ENCODE measurements around the gene IGSF3. TPM values are rescaled to one million over a fixed set of nuclear protein-coding genes. Genes with fewer than 3 reads are reported as not detected.

IGSF3 gene
- total RNA-seq, 4 donors from 2014 or later = 48.1 to 59.2 (median 55.6) TPM

DNA sequence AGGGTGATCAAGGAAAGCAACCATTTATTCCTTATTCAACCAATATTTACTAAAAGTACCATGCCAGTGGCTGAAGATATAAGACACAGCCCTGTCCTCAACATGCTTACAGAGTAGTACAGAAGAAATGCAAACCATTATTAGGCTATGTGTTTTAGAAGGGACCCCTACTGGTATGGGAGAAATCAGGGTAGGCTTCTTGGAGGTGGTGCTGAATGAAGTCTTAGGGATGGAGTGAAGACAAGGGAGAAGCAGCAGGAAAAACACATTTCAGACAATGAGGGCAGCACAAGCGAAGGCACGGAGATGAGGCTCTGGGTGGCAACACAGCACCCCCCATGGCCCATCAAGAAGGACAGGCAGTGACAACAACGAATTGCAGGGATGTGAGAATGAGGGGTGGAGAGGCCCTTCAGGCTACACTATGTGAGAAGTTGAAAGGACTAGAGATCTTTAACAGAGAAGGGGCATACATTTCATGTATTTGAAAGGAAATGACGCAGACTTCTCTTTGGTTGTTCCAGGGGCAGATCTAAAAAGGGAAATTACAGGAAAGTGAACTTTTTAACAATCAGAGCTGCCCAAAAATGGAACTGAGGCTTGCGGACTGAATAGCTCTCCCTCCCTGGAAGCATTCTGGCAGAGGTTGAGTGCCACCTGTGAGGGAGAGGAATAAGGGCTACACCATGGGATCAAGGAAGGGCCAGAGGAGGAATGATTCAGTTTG, 79.9 kb downstream of the IGSF3 start:
- Histone ChIP-seq H3K4me3 (no peak overlapping the region), H3K27ac (no peak overlapping the region), H3K9me3 (no peaks in the 10 kb centered on the region), H3K27me3 (no peaks in the 10 kb centered on the region), H3K4me1 (peaks cover 6% of the 10 kb centered on the region), H3K36me3 (peaks cover 6% of the 10 kb centered on the region)
- TF ChIP-seq POLR2AphosphoS5 (IDR thresholded peaks at IDR 0.05) (no peak), EP300 (IDR thresholded peaks at IDR 0.05) (no peak), POLR2A (IDR thresholded peaks at IDR 0.05) (no peak)
- TF ChIP-seq, protein P1, sequence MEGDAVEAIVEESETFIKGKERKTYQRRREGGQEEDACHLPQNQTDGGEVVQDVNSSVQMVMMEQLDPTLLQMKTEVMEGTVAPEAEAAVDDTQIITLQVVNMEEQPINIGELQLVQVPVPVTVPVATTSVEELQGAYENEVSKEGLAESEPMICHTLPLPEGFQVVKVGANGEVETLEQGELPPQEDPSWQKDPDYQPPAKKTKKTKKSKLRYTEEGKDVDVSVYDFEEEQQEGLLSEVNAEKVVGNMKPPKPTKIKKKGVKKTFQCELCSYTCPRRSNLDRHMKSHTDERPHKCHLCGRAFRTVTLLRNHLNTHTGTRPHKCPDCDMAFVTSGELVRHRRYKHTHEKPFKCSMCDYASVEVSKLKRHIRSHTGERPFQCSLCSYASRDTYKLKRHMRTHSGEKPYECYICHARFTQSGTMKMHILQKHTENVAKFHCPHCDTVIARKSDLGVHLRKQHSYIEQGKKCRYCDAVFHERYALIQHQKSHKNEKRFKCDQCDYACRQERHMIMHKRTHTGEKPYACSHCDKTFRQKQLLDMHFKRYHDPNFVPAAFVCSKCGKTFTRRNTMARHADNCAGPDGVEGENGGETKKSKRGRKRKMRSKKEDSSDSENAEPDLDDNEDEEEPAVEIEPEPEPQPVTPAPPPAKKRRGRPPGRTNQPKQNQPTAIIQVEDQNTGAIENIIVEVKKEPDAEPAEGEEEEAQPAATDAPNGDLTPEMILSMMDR (IDR thresholded peaks at IDR 0.05) = no peak
- no peak for DNase-seq (ENCODE audit: low spot score in 2 of 2)
- WGBS = 74% methylated on average over 5 of the region's 5 CpGs

DNA sequence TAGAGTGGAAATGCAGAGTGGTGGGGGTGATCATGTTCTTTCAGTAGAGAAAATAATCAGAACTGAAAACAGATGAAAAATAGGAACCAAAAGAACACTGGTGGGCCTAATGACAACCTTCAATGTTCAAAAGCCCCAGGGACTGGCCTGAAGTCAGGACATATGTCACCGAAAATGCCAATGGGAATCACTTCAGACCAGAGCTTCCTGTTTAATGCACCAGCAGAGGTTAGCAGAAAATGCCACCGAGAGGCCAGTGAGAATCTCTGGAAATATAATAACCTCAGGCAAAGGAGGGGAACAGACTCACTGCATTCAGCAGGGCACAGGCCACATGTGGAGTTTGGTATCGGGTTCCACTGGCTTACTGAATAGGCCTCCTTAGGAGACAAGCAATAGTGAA, 80.8 kb downstream of the IGSF3 start:
- Histone ChIP-seq H3K27me3 (no peaks in the 10 kb centered on the region), H3K4me3 (no peak overlapping the region), H3K9me3 (no peaks in the 10 kb centered on the region), H3K27ac (no peak overlapping the region), H3K4me1 (peaks cover 6% of the 10 kb centered on the region), H3K36me3 (peaks cover 6% of the 10 kb centered on the region)
- 80% methylated on average over 3 of the region's 3 CpGs for WGBS
- TF ChIP-seq EP300 (IDR thresholded peaks at IDR 0.05) = no peak
- no peak for TF ChIP-seq POLR2AphosphoS5 (IDR thresholded peaks at IDR 0.05)
- TF ChIP-seq, protein P1 (IDR thresholded peaks at IDR 0.05) = no peak
- no peak for TF ChIP-seq POLR2A (IDR thresholded peaks at IDR 0.05)
- no peak for DNase-seq (ENCODE audit: low spot score in 2 of 2)

DNA sequence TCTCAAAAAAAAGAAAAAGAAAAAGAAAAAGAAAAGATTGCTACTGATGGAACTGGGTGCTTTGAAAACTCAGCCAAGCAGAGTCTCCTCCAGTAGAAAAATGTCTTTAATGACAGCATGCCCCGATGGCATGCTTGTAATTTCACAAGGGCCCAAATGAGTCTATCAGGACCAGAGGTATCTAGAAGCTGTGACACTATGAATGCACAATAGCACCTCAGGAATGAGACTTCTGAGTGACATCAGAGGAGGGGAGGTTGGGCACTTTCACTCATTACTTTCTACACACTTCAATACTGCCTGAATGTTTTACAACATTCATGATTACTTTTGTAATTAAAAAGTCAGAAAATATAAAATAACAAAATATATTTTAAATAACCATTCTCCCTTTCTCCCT, 81.6 kb downstream of the IGSF3 start:
- no peak for DNase-seq (ENCODE audit: low spot score in 2 of 2)
- Histone ChIP-seq H3K27me3 (no peaks in the 10 kb centered on the region), H3K27ac (no peak overlapping the region), H3K36me3 (peaks cover 6% of the 10 kb centered on the region), H3K4me1 (peaks cover 11% of the 10 kb centered on the region), H3K9me3 (no peaks in the 10 kb centered on the region), H3K4me3 (no peak overlapping the region)
- TF ChIP-seq, protein P1 (IDR thresholded peaks at IDR 0.05) = no peak
- TF ChIP-seq POLR2AphosphoS5 (IDR thresholded peaks at IDR 0.05) (no peak), POLR2A (IDR thresholded peaks at IDR 0.05) (no peak), EP300 (IDR thresholded peaks at IDR 0.05) (no peak)
- WGBS = 70% methylated on average over 1 of the region's 1 CpG

DNA sequence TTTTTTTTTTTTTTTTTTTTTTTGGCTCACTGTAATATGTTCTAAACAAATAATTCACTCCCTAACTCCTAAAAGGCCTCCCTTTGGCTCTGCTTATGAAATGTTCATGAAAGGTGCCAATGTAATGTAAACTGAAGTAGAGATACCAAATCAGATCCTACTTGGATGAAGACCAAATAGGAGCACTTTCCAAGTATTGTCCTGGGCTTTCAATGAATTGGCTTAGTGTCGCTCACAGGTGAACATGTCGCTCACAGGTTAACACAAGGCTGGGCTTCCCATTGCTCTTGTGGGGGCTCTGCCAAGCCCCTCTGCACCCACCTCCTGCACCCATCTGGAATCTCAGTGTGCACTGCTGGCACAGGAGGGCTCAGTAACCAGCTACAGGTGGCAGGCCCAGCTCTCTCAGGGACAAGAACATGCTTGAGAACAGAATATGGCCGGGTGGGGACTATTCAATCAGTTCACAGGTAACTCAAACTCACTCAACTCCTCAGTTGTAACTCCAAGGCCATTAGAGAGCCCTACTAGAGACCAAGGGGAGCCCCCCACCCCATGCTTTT, 86.1 kb downstream of the IGSF3 start:
- WGBS = 54% methylated on average over 3 of the region's 3 CpGs
- H3K27ac ChIP-seq = no peak overlapping the region
- DNase-seq (ENCODE audit: low spot score in 2 of 2) = no peak
- no peaks in the 10 kb centered on the region for H3K27me3 ChIP-seq
- peaks cover 5% of the 10 kb centered on the region for H3K4me1 ChIP-seq
- no peak overlapping the region for H3K4me3 ChIP-seq
- H3K36me3 ChIP-seq = peaks cover 6% of the 10 kb centered on the region
- no peaks in the 10 kb centered on the region for H3K9me3 ChIP-seq
- no peak for TF ChIP-seq EP300 (IDR thresholded peaks at IDR 0.05)
- no peak for TF ChIP-seq POLR2A (IDR thresholded peaks at IDR 0.05)
- no peak for TF ChIP-seq POLR2AphosphoS5 (IDR thresholded peaks at IDR 0.05)
- TF ChIP-seq, protein P1 (IDR thresholded peaks at IDR 0.05) = no peak

DNA sequence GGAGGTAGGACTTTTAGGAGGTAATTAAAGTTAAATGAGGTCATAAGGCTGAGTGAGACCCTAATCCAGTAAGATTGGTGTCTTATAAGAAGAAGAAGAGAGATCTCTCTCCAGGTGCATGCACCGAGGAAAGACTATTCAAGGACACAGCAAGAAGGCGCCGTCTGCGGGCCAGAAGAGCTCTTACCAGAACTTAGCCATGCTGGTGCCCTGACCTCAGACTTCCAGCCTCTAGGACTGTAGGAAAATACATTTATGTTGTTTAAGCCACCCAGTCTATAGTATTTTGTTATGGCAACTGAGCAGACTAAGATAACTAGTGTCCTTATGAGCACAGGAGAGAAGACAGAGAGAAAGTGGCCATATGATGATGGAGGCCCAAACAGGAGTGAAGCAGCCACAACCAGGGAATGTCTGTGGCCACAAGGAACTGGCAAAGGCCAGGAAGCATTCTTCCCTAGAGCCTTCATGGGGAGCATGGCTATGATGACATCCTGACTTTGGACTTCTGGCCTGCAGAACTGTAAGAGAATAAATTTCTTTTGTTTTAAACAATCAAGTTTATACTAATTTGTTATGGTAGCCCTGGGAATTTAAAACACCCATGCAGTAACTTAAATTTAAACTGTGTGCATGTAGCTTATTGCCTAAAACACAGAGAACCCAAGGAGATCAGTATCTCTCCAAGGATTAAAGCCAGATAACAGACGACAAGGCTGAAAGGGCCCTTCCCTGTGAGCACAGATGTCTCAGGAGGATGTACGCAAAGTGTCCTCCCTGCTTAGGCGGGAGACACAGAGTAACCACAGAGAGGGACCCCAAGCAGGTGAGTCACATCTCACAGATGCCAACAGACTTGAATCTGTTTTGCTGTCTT, 86.8 kb downstream of the IGSF3 start:
- no peaks in the 10 kb centered on the region for H3K9me3 ChIP-seq
- no peak for TF ChIP-seq EP300 (IDR thresholded peaks at IDR 0.05)
- TF ChIP-seq, protein P1 (IDR thresholded peaks at IDR 0.05) = no peak
- TF ChIP-seq POLR2A (IDR thresholded peaks at IDR 0.05) = no peak
- TF ChIP-seq POLR2AphosphoS5 (IDR thresholded peaks at IDR 0.05) = no peak
- no peaks in the 10 kb centered on the region for H3K27me3 ChIP-seq
- DNase-seq (ENCODE audit: low spot score in 2 of 2) = no peak
- peaks cover 5% of the 10 kb centered on the region for H3K4me1 ChIP-seq
- no peak overlapping the region for H3K4me3 ChIP-seq
- no peak overlapping the region for H3K27ac ChIP-seq
- H3K36me3 ChIP-seq = peaks cover 6% of the 10 kb centered on the region
- WGBS = 84% methylated on average over 7 of the region's 7 CpGs

Measured in suprapubic skin (tissue), 4 donors.